ENCODE measurements around the gene PACSIN2. TPM values are rescaled to one million over a fixed set of nuclear protein-coding genes. Genes with fewer than 3 reads are reported as not detected.

Gene PACSIN2
- total and polyA plus RNA-seq, 2 experiments from 2014 or later = 23.5 to 57.3 TPM

GRCh38 chr22:43005106-43005505 is 9.8 kb downstream of the PACSIN2 start (continued):
- no peak for TF ChIP-seq ETS1 (IDR thresholded peaks at IDR 0.05)
- no peak for TF ChIP-seq CTCF (conservative IDR thresholded peaks at IDR 0.05; ENCODE audit: low read depth in 2 of 2)

GRCh38 chr22:43004362-43005035 is 10.4 kb downstream of the PACSIN2 start:
- no peak overlapping the region for H3K27ac Mint-ChIP-seq
- ATAC-seq (peak; percentile 32), DNase-seq (ENCODE audit: low spot score) (no peak)
- H3K27ac ChIP-seq (ENCODE audit: low read depth) = peak overlapping the region; percentile 39; the same call in 1 of the 2 replicates
- 0 out of 2 replicates have a peak, but pooled peaks cover 3% of the 10 kb centered on the region for H3K9me2 ChIP-seq (ENCODE audit: insufficient read depth)
- H3K4me1 ChIP-seq (ENCODE audit: insufficient read depth) = peaks cover 70% of the 10 kb centered on the region
- 0 out of 2 replicates have a peak, but pooled peaks cover 7% of the 10 kb centered on the region for H3F3A ChIP-seq (replicated peaks; ENCODE audit: low read depth)
- H4K20me1 ChIP-seq (replicated peaks; ENCODE audit: insufficient read depth) = peaks cover 83% of the 10 kb centered on the region
- peaks cover 100% of the 10 kb centered on the region for H3K79me2 ChIP-seq (replicated peaks; ENCODE audit: insufficient read depth)
- H3K4me3 ChIP-seq = no peak overlapping the region
- no peak overlapping the region for H3K4me2 ChIP-seq
- peaks cover 4% of the 10 kb centered on the region; the same call in 2 of the 3 replicates for H3K36me3 Mint-ChIP-seq (ENCODE audit: low read depth)
- H3K27me3 Mint-ChIP-seq (ENCODE audit: insufficient read depth, low read depth, poor library complexity) = peaks cover 18% of the 10 kb centered on the region
- H3K4me1 Mint-ChIP-seq = peaks cover 71% of the 10 kb centered on the region
- no peak overlapping the region for H2AFZ ChIP-seq
- no peaks in the 10 kb centered on the region for H3K27me3 ChIP-seq (ENCODE audit: insufficient read depth)
- no peaks in the 10 kb centered on the region for H3K9me3 Mint-ChIP-seq
- H3K36me3 ChIP-seq (ENCODE audit: insufficient read depth) = no peaks in the 10 kb centered on the region
- no peak overlapping the region for H3K4me3 Mint-ChIP-seq
- TF ChIP-seq ZNF462 (CRISPR knock-in tag; IDR thresholded peaks at IDR 0.05) (no peak), ZNF114 (CRISPR knock-in tag; IDR thresholded peaks at IDR 0.05) (no peak), STAT1 (IDR thresholded peaks at IDR 0.05; ENCODE audit: unreplicated experiment) (no peak), JUNB (IDR thresholded peaks at IDR 0.05; ENCODE audit: unreplicated experiment) (no peak), REST (IDR thresholded peaks at IDR 0.05; ENCODE audit: unreplicated experiment) (no peak), EZH2phosphoT487 (IDR thresholded peaks at IDR 0.05; ENCODE audit: unreplicated experiment) (no peak), EZH2 (IDR thresholded peaks at IDR 0.05; ENCODE audit: low read depth, unreplicated experiment) (no peak), NANOG (IDR thresholded peaks at IDR 0.05; ENCODE audit: borderline replicate concordance) (no peak), ETS1 (IDR thresholded peaks at IDR 0.05) (no peak)

All from GM23338 (cell line).